Nephron progenitor cell (in vitro differentiated cells): ENCODE data around the gene SLC14A1.

Experiments
- DNase-seq: peaks from one replicate; pipeline ENCODE4 v3.0.0; 2021
- H3K27ac Mint-ChIP-seq: 2 replicates; pipeline ENCODE4 v1.8.0; 2021; ENCODE audit warnings: mild to moderate bottlenecking, moderate library complexity, mixed read lengths
- H3K27me3 Mint-ChIP-seq: 2 replicates; pipeline ENCODE4 v1.8.0; 2021; ENCODE audit warnings: mild to moderate bottlenecking, low read depth, mixed read lengths; ENCODE audit not compliant: poor library complexity
- H3K36me3 Mint-ChIP-seq: 2 replicates; pipeline ENCODE4 v1.8.0; 2021; ENCODE audit warnings: low read depth, mixed read lengths
- H3K4me1 Mint-ChIP-seq: 2 replicates; pipeline ENCODE4 v1.8.0; 2021; ENCODE audit warnings: mixed read lengths
- H3K4me3 Mint-ChIP-seq: 2 replicates; pipeline ENCODE4 v1.8.0; 2021; ENCODE audit warnings: mild to moderate bottlenecking, moderate library complexity, mixed read lengths
- H3K9me3 Mint-ChIP-seq: 2 replicates; pipeline ENCODE4 v1.8.0; 2021; ENCODE audit warnings: mild to moderate bottlenecking, moderate library complexity, mixed read lengths
- TF ChIP-seq, protein P1 (sequence below): fragments of 200-600 bp; sonication (generic); IDR thresholded peaks from 2 replicates; pipeline ENCODE4 v1.5.0; 2021; ENCODE audit warnings: antibody characterized with exemption

Gene SLC14A1

DNA sequence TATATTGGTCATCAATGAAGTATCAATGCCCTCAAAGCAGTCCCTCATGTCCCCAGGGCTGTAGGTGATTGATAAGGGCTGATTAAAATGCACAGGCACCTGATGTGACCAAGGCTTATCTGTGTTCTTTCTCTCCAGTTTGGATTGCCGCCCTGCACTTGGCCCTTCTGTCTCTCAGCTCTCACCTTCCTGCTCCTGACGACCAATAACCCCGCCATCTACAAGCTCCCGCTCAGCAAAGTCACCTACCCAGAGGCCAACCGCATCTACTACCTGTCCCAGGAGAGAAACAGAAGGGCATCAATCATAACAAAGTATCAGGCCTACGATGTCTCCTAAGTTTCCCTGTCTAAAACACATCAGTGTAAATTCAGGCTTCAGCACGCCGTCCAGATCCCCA lies 41.8 kb upstream of the SLC14A1 start:
- Mint-ChIP-seq H3K27me3 (peaks cover 22% of the 10 kb centered on the region), H3K9me3 (no peaks in the 10 kb centered on the region), H3K27ac (no peak overlapping the region), H3K36me3 (no peaks in the 10 kb centered on the region), H3K4me1 (peaks cover 4% of the 10 kb centered on the region), H3K4me3 (no peak overlapping the region)
- TF ChIP-seq, protein P1, sequence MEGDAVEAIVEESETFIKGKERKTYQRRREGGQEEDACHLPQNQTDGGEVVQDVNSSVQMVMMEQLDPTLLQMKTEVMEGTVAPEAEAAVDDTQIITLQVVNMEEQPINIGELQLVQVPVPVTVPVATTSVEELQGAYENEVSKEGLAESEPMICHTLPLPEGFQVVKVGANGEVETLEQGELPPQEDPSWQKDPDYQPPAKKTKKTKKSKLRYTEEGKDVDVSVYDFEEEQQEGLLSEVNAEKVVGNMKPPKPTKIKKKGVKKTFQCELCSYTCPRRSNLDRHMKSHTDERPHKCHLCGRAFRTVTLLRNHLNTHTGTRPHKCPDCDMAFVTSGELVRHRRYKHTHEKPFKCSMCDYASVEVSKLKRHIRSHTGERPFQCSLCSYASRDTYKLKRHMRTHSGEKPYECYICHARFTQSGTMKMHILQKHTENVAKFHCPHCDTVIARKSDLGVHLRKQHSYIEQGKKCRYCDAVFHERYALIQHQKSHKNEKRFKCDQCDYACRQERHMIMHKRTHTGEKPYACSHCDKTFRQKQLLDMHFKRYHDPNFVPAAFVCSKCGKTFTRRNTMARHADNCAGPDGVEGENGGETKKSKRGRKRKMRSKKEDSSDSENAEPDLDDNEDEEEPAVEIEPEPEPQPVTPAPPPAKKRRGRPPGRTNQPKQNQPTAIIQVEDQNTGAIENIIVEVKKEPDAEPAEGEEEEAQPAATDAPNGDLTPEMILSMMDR: no peak
- DNase-seq: no peak

DNA sequence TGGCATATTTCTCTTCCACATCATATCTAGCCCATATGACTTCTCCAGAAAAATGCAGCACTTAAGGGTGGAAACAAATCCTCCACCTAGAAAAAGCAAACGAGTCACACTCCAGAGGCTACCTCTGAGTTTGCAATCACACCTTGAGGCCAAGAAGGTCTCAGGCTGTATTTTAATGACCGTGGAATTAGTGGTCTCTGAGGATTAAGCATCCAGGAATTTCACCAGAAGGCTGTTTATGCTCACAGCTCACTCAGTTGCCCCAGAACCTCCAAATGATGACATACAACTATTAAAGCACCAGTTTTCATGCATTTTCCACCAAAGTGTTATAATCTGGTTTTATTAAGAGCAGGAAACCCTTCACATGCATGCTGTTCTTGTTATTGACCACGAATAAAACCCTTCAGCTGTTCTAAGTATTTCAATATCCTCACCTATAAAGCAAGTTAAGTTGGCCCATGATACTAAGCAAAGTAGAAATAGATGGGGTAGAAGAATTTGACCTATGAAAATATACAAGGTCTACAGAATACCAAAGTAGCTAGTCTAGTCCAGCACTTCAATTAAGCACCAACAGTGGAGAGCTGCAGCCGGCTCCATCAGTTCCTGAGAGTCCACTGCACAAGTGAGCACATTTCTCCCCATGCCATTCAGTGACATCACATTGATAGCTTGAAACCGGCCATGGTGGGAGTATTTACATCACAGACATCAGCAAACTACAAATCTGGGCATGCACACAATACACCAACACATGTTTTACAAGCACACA lies 39.5 kb upstream of the SLC14A1 start:
- Mint-ChIP-seq H3K27ac (no peak overlapping the region), H3K4me1 (peaks cover 20% of the 10 kb centered on the region), H3K9me3 (no peaks in the 10 kb centered on the region), H3K36me3 (no peaks in the 10 kb centered on the region), H3K27me3 (peaks cover 18% of the 10 kb centered on the region), H3K4me3 (no peak overlapping the region)
- no peak for DNase-seq
- TF ChIP-seq, protein P1: no peak

DNA sequence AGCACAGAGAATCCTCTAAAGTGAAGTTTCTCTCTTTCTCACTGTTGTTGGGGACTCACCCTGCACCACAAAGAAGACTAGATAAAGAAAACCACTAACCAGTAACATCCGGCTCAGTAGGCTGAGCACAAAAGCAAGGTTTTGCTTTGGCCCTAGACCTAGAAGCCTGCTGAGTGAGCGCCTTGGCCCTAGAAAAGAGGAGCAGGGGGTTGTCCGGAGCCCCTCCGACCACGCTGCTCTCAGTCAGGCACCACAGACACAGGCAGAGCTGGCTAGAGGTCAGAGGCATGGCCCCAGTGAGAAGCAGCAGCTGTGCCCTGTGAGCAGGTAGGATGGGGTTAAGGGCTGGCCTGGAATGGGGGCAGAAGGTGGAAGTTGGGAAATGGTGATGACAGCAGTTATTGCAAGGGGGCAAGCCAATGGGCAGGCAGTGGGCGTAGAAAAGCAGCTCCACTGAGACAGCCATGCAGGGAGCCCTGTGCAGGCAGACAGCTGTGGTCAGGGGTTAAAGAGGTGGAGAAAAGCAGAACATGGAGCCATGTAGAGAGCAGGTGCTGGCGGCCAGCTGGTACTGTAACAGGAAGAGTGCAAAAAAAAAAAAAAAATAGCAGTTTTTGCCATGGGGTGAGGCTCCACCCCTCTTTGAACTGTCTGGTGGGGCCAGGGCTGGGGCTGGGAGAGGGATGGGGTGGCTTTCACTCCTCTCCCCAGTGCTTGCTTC lies 36.9 kb upstream of the SLC14A1 start:
- no peak for DNase-seq

DNA sequence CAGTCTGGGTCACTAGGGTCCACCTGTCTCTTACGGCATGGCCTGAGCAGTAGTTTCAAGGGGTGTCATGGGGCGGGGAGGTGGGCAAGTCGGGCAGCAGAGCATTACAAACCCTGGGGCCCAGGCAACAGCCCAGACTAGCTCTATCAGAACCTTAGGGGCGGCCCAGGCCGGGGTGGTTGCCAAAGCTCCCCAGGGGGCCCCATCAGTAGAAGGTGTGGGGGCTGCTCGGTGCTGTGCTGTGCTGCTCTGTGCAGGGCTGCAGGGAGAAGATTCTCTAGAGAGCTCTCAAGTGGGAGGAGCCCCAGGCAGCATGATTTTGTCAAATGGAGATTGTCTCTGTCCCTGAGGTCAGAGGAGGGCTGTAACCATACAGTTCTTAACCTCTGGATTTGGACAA lies 36.4 kb upstream of the SLC14A1 start:
- no peak overlapping the region for H3K4me3 Mint-ChIP-seq
- peaks cover 25% of the 10 kb centered on the region for H3K27me3 Mint-ChIP-seq
- H3K9me3 Mint-ChIP-seq: peaks cover 3% of the 10 kb centered on the region
- TF ChIP-seq, protein P1: no peak
- no peaks in the 10 kb centered on the region for H3K36me3 Mint-ChIP-seq
- no peak overlapping the region for H3K27ac Mint-ChIP-seq
- DNase-seq: no peak
- H3K4me1 Mint-ChIP-seq: peaks cover 25% of the 10 kb centered on the region

More for the DNA sequence above, 36.9 kb upstream of the SLC14A1 start:
- no peak overlapping the region for H3K27ac Mint-ChIP-seq
- H3K4me1 Mint-ChIP-seq: peaks cover 25% of the 10 kb centered on the region
- TF ChIP-seq, protein P1: no peak
- no peak overlapping the region for H3K4me3 Mint-ChIP-seq
- no peaks in the 10 kb centered on the region for H3K9me3 Mint-ChIP-seq
- no peaks in the 10 kb centered on the region for H3K36me3 Mint-ChIP-seq
- H3K27me3 Mint-ChIP-seq: peaks cover 25% of the 10 kb centered on the region

DNA sequence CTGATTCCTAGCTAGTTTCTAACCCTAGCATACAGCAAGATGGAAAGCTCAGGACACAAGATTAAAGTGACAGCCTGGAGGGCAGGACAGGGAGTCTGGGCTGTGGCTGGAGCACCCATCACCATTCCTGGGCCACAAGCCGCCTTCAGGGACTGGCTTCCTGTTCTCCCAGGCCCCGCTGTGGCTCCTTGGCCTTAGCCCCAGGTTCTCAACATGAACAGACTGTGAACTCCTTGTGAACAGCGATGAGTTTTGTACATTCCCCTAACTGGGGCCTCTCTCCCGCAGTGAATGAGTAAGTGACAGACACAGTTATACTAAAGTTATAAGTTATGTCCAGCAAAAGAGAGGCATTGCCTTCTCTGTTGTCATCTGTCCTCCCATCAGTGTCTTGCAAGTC lies 35.9 kb upstream of the SLC14A1 start:
- Mint-ChIP-seq H3K27me3 (peaks cover 25% of the 10 kb centered on the region), H3K4me3 (no peak overlapping the region), H3K9me3 (peaks cover 7% of the 10 kb centered on the region), H3K27ac (no peak overlapping the region), H3K4me1 (peaks cover 25% of the 10 kb centered on the region), H3K36me3 (no peaks in the 10 kb centered on the region)
- DNase-seq: no peak
- TF ChIP-seq, protein P1: no peak
